PC-3 (cell line): ENCODE measurements around the gene CTNNAL1. TPM values are rescaled to one million over a fixed set of nuclear protein-coding genes. Genes with fewer than 3 reads are reported as not detected.
A peak's percentile ranks its signal among the peaks of the same experiment; 100 is the strongest.

Source experiments
- ATAC-seq: fragments of 200-7000 bp; cut with Tn5 transposase; 2 replicates; pipeline ENCODE4 v1.9.1; 2020; ENCODE audit warnings: mild to moderate bottlenecking, moderate library complexity
- BruUV-seq: library from RNA; stranded (reverse); fragments of 400-500 nt; replicated peaks from 2 replicates; lab custom pipeline; 2021; lab: Mats Ljungman, UMichigan
- CTCF ChIA-PET: fragments of 300-600 bp; sonication (Branson Sonifier 250); formaldehyde crosslinking; loops from one replicate; lab custom pipeline; 2022; ENCODE audit warnings: antibody characterized with exemption; lab: Charles Lee
- POLR2A ChIA-PET: fragments of 300-600 bp; sonication (Branson Sonifier 250); formaldehyde crosslinking; loops from one replicate; lab custom pipeline; 2022; ENCODE audit warnings: antibody characterized with exemption; ENCODE audit not compliant: unreplicated experiment; lab: Charles Lee
- DNase-seq: peaks from one replicate; pipeline ENCODE4 v3.0.0-alpha.2; 2015
- H2AFZ ChIP-seq: fragments of 300-600 bp; sonication (generic); 2 replicates; pipeline ENCODE4 v1.6.0; 2016; ENCODE audit warnings: antibody characterized with exemption, low read length
- H3F3A ChIP-seq: fragments of 300-600 bp; sonication (generic); one replicate; pipeline ENCODE4 v1.6.0; 2017; ENCODE audit warnings: antibody characterized with exemption, low read length, control low read depth, mild to moderate bottlenecking; ENCODE audit not compliant: unreplicated experiment
- H3K27ac ChIP-seq: fragments of 300-600 bp; sonication (generic); 2 replicates; pipeline ENCODE4 v1.5.1; 2016; ENCODE audit warnings: mild to moderate bottlenecking, low read length
- H3K27me3 ChIP-seq: fragments of 300-600 bp; sonication (generic); 2 replicates; pipeline ENCODE4 v1.6.1; 2016; ENCODE audit warnings: low read length, mixed read lengths
- H3K36me3 ChIP-seq: fragments of 300-600 bp; sonication (generic); 2 replicates; pipeline ENCODE4 v1.6.1; 2016; ENCODE audit warnings: low read depth, mixed run types, low read length, mixed read lengths
- H3K4me1 ChIP-seq: fragments of 300-600 bp; sonication (generic); 2 replicates; pipeline ENCODE4 v1.5.1; 2016; ENCODE audit warnings: low read length; ENCODE audit not compliant: insufficient read depth
- H3K4me2 ChIP-seq: fragments of 300-600 bp; sonication (generic); 2 replicates; pipeline ENCODE4 v1.6.0; 2016; ENCODE audit warnings: low read length
- H3K4me3 ChIP-seq: fragments of 300-600 bp; sonication (generic); 2 replicates; pipeline ENCODE4 v1.5.1; 2016; ENCODE audit warnings: mild to moderate bottlenecking, low read length, mixed read lengths
- H3K79me2 ChIP-seq: fragments of 300-600 bp; sonication (generic); 2 replicates; pipeline ENCODE4 v1.6.1; 2017; ENCODE audit warnings: low read length, mixed read lengths
- H3K9ac ChIP-seq: fragments of 300-600 bp; sonication (generic); 2 replicates; pipeline ENCODE4 v1.6.0; 2016; ENCODE audit warnings: mild to moderate bottlenecking, low read length
- H3K9me2 ChIP-seq: fragments of 300-600 bp; sonication (generic); replicated peaks from 2 replicates; pipeline ENCODE4 v1.6.1; 2016; ENCODE audit warnings: mixed run types, low read length, mixed read lengths
- H3K9me3 ChIP-seq: fragments of 300-600 bp; sonication (generic); 2 replicates; pipeline ENCODE4 v1.6.1; 2016; ENCODE audit warnings: low read length, mixed read lengths
- H4K20me1 ChIP-seq: fragments of 300-600 bp; sonication (generic); 2 replicates; pipeline ENCODE4 v1.6.1; 2016; ENCODE audit warnings: low read length, mixed read lengths
- CTCF ChIP-seq: fragments of 300-600 bp; sonication (generic); conservative IDR thresholded peaks from 2 replicates; pipeline ENCODE4 v1.5.1; 2017; ENCODE audit warnings: antibody characterized with exemption, low read depth, mild to moderate bottlenecking, low read length
- EZH2 ChIP-seq: fragments of 300-600 bp; sonication (generic); IDR thresholded peaks from one replicate; pipeline ENCODE4 v1.6.1; 2017; ENCODE audit warnings: antibody characterized with exemption, mild to moderate bottlenecking, low read length; ENCODE audit not compliant: unreplicated experiment
- EZH2phosphoT487 ChIP-seq: fragments of 300-600 bp; sonication (generic); IDR thresholded peaks from 2 replicates; pipeline ENCODE4 v1.6.1; 2018; ENCODE audit warnings: mild to moderate bottlenecking, antibody characterized with exemption, low read length, borderline replicate concordance
- intact Hi-C: fragments of 100-400 bp; cut with micrococcal nuclease; formaldehyde crosslinking; loops from 2 replicates; pipeline ENCODE4 v1.9.0; 2023
- total RNA-seq: library from RNA; depleted of rRNA; stranded (reverse); fragments of >200 nt; gene quantifications from 2 replicates; pipeline ENCODE4 v1.2.3, GENCODE V29; 2014

Gene CTNNAL1
- total RNA-seq, 1 experiment from 2014 or later, result 97.7 TPM

- H3K4me2 ChIP-seq, result no peak overlapping the region
- CTCF ChIA-PET, result no interaction called here
- peaks cover 33% of the 10 kb centered on the region for H3K4me1 ChIP-seq
- no peak overlapping the region for H3K27ac ChIP-seq
- H4K20me1 ChIP-seq, result no peaks in the 10 kb centered on the region
- ATAC-seq (no peak), DNase-seq (peak; percentile 35)
- H3K9me2 ChIP-seq, result no peaks in the 10 kb centered on the region
- POLR2A ChIA-PET, result no interaction called here
- no peaks in the 10 kb centered on the region for H3K27me3 ChIP-seq
- H3K9ac ChIP-seq, result no peak overlapping the region
- TF ChIP-seq EZH2 (no peak), CTCF (no peak), EZH2phosphoT487 (no peak)
- H3K79me2 ChIP-seq, result 0 out of 2 replicates have a peak, but pooled peaks cover 6% of the 10 kb centered on the region
- peaks cover 5% of the 10 kb centered on the region for H3F3A ChIP-seq
- H3K9me3 ChIP-seq, result no peaks in the 10 kb centered on the region
- intact Hi-C loops, result loop anchor here (10.0 kb wide), 1 partner anchor 76 kb away; no protein-coding TSS in a partner anchor
- no TSS peak for BruUV-seq
- H3K36me3 ChIP-seq, result peaks cover 12% of the 10 kb centered on the region; the same call in 1 of the 2 replicates
- no peak overlapping the region for H3K4me3 ChIP-seq
- H2AFZ ChIP-seq, result no peak overlapping the region
Observed at GRCh38 chr9:109031241-109031640, 17.9 kb upstream of the CTNNAL1 start.

GRCh38 chr9:109030426-109030825 lies 17.1 kb upstream of the CTNNAL1 start:
- ChIA-PET POLR2A (no interaction called here), CTCF (no interaction called here)
- no TSS peak for BruUV-seq
- Histone ChIP-seq H2AFZ (no peak overlapping the region), H3K36me3 (peaks cover 12% of the 10 kb centered on the region; the same call in 1 of the 2 replicates), H3F3A (peaks cover 3% of the 10 kb centered on the region), H3K27me3 (no peaks in the 10 kb centered on the region), H3K9me3 (no peaks in the 10 kb centered on the region), H4K20me1 (no peaks in the 10 kb centered on the region), H3K9ac (no peak overlapping the region), H3K4me2 (no peak overlapping the region), H3K4me1 (peaks cover 25% of the 10 kb centered on the region), H3K27ac (no peak overlapping the region), H3K9me2 (no peaks in the 10 kb centered on the region), H3K4me3 (no peak overlapping the region), H3K79me2 (0 out of 2 replicates have a peak, but pooled peaks cover 6% of the 10 kb centered on the region)
- TF ChIP-seq CTCF, result no peak
- no peak for TF ChIP-seq EZH2phosphoT487
- TF ChIP-seq EZH2, result no peak
- no peak for ATAC-seq
- intact Hi-C loops, result loop anchor here (10.0 kb wide), 1 partner anchor 76 kb away; no protein-coding TSS in a partner anchor
- no peak for DNase-seq

GRCh38 chr9:109028457-109028856 lies 15.2 kb upstream of the CTNNAL1 start:
- H3K79me2 ChIP-seq, result peaks cover 19% of the 10 kb centered on the region; the same call in 1 of the 2 replicates
- POLR2A ChIA-PET, result no interaction called here
- DNase-seq (no peak), ATAC-seq (no peak)
- TF ChIP-seq CTCF, result no peak
- TF ChIP-seq EZH2phosphoT487, result no peak
- no peak for TF ChIP-seq EZH2
- no peak overlapping the region for H3K27ac ChIP-seq
- H3F3A ChIP-seq, result no peaks in the 10 kb centered on the region
- H2AFZ ChIP-seq, result no peak overlapping the region
- H3K9me2 ChIP-seq, result no peaks in the 10 kb centered on the region
- no peak overlapping the region for H3K4me3 ChIP-seq
- no TSS peak for BruUV-seq
- no peaks in the 10 kb centered on the region for H4K20me1 ChIP-seq
- H3K9me3 ChIP-seq, result no peaks in the 10 kb centered on the region
- no peak overlapping the region for H3K4me2 ChIP-seq
- H3K9ac ChIP-seq, result no peak overlapping the region
- H3K36me3 ChIP-seq, result peaks cover 12% of the 10 kb centered on the region; the same call in 1 of the 2 replicates
- CTCF ChIA-PET, result no interaction called here
- intact Hi-C loops, result no loop called here
- no peaks in the 10 kb centered on the region for H3K27me3 ChIP-seq
- peaks cover 10% of the 10 kb centered on the region for H3K4me1 ChIP-seq
